ENCODE results near the gene EPB41L1. TPM values are rescaled to one million over a fixed set of nuclear protein-coding genes. Genes with fewer than 3 reads are reported as not detected.
A peak's percentile ranks its signal among the peaks of the same experiment; 100 is the strongest.

Gene EPB41L1
- total and polyA plus RNA-seq, 10 donors = 1.5 to 18.6 (median 12.0) TPM

DNA sequence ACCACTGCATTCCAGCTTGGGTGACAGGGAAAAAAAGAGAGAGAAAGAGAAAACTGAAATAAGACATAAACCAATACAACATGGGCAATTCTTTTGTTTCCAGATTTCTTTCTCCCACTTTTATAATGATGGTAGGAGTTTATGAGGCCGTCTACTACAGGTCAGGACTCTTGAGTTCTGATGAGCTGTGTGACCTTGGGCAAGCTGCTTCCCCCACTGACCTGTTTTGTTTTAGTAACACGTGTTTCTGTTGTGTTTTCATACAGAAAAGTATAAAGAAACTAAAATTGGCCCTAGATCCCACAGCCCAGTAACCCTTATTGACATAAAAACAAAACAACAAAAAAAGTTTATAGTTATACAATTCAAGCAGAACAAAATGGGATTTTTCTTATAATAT lies 58.8 kb downstream of the EPB41L1 start:
- peak; percentile 1 for DNase-seq
- intact Hi-C loops (cut with DNase I; ENCODE audit: low total_unique reads) = no loop called here

GRCh38 chr20:36214684-36215256 lies 60.2 kb downstream of the EPB41L1 start:
- DNase-seq = peak; percentile 47
- Histone ChIP-seq H3K27me3 (replicated peaks in 1 of 7) (no peaks in the 10 kb centered on the region), H3K9me3 (no peaks in the 10 kb centered on the region), H3K4me3 (no peak overlapping the region), H3K4me1 (no peaks in the 10 kb centered on the region), H3K36me3 (peaks cover 0 to 14% (median 0%) of the 10 kb centered on the region in 6 donors), H3K27ac (no peak overlapping the region)
- TF ChIP-seq POLR2A (IDR thresholded peaks at IDR 0.05) = no peak
- TF ChIP-seq, protein P1, sequence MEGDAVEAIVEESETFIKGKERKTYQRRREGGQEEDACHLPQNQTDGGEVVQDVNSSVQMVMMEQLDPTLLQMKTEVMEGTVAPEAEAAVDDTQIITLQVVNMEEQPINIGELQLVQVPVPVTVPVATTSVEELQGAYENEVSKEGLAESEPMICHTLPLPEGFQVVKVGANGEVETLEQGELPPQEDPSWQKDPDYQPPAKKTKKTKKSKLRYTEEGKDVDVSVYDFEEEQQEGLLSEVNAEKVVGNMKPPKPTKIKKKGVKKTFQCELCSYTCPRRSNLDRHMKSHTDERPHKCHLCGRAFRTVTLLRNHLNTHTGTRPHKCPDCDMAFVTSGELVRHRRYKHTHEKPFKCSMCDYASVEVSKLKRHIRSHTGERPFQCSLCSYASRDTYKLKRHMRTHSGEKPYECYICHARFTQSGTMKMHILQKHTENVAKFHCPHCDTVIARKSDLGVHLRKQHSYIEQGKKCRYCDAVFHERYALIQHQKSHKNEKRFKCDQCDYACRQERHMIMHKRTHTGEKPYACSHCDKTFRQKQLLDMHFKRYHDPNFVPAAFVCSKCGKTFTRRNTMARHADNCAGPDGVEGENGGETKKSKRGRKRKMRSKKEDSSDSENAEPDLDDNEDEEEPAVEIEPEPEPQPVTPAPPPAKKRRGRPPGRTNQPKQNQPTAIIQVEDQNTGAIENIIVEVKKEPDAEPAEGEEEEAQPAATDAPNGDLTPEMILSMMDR (IDR thresholded peaks at IDR 0.05 in 8 of 11, conservative IDR thresholded peaks at IDR 0.05 in 3 of 11) = peak in 9 of 11 experiments; percentile 6 to 60 (median 47)
- intact Hi-C loops (cut with DNase I; ENCODE audit: low total_unique reads) = loop anchor here (5.0 kb wide), 1 partner anchor 223 kb away; no protein-coding TSS in a partner anchor
- 56 to 69% (median 67%) methylated on average over 4 to 5 of the region's 5 CpGs for WGBS, 5 donors

More for the DNA sequence above, 58.8 kb downstream of the EPB41L1 start:
- peaks cover 0 to 9% (median 0%) of the 10 kb centered on the region in 6 donors for H3K36me3 ChIP-seq
- no peak overlapping the region for H3K4me3 ChIP-seq
- TF ChIP-seq, protein P1 (IDR thresholded peaks at IDR 0.05 in 8 of 11, conservative IDR thresholded peaks at IDR 0.05 in 3 of 11) = no peak
- no peak for TF ChIP-seq POLR2AphosphoS5 (IDR thresholded peaks at IDR 0.05)
- TF ChIP-seq POLR2A (IDR thresholded peaks at IDR 0.05) = no peak
- no peaks in the 10 kb centered on the region for H3K9me3 ChIP-seq
- no peaks in the 10 kb centered on the region for H3K27me3 ChIP-seq (replicated peaks in 1 of 7)
- no peak overlapping the region for H3K27ac ChIP-seq
- WGBS, 5 donors = 52 to 67% (median 57%) methylated on average over 2 of the region's 2 CpGs
- no peaks in the 10 kb centered on the region for H3K4me1 ChIP-seq

DNA sequence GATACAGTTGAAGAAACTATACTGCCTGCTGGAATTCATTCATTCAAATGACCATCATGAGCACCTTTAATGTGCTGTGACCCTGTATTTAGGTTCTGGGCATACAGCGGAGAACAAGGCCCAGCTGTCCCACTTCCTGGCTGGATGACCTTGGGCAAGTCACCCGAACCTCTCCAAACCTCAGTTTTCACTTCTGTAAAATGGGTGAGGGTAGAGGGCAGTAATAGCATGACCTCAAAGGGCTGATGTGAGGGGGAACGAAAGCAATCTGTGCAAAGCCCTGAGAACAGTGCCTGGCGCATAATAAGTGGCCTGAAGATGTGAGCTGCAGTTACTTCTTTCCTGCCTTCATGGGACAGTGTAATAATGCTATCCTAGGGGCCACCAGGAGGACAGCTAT lies 61.2 kb downstream of the EPB41L1 start:
- peak; percentile 10 for DNase-seq
- H3K4me3 ChIP-seq = no peak overlapping the region
- intact Hi-C loops (cut with DNase I; ENCODE audit: low total_unique reads) = loop anchor here (5.0 kb wide), 1 partner anchor 222 kb away; no protein-coding TSS in a partner anchor
- WGBS, 5 donors = 81 to 90% (median 87%) methylated on average over 4 of the region's 4 CpGs
- H3K27ac ChIP-seq = no peak overlapping the region
- no peaks in the 10 kb centered on the region for H3K27me3 ChIP-seq (replicated peaks in 1 of 7)
- H3K36me3 ChIP-seq = peaks cover 0 to 14% (median 0%) of the 10 kb centered on the region in 6 donors
- no peaks in the 10 kb centered on the region for H3K4me1 ChIP-seq
- TF ChIP-seq, protein P1 (IDR thresholded peaks at IDR 0.05 in 8 of 11, conservative IDR thresholded peaks at IDR 0.05 in 3 of 11) = no peak
- TF ChIP-seq POLR2A (IDR thresholded peaks at IDR 0.05) (no peak), POLR2AphosphoS5 (IDR thresholded peaks at IDR 0.05) (no peak)
- no peaks in the 10 kb centered on the region for H3K9me3 ChIP-seq

GRCh38 chr20:36216314-36217025 lies 61.9 kb downstream of the EPB41L1 start:
- DNase-seq = peak; percentile 51
- intact Hi-C loops (cut with DNase I; ENCODE audit: low total_unique reads) = loop anchor here (5.0 kb wide), 1 partner anchor 221 kb away; no protein-coding TSS in a partner anchor
- no peaks in the 10 kb centered on the region for H3K27me3 ChIP-seq (replicated peaks in 1 of 7)
- H3K27ac ChIP-seq = no peak overlapping the region
- peaks cover 0 to 14% (median 0%) of the 10 kb centered on the region in 6 donors for H3K36me3 ChIP-seq
- H3K9me3 ChIP-seq = no peaks in the 10 kb centered on the region
- no peaks in the 10 kb centered on the region for H3K4me1 ChIP-seq
- WGBS, 5 donors = 67 to 81% (median 80%) methylated on average over 7 of the region's 7 CpGs
- no peak for TF ChIP-seq POLR2A (IDR thresholded peaks at IDR 0.05)
- no peak for TF ChIP-seq POLR2AphosphoS5 (IDR thresholded peaks at IDR 0.05)
- TF ChIP-seq, protein P1 (IDR thresholded peaks at IDR 0.05 in 8 of 11, conservative IDR thresholded peaks at IDR 0.05 in 3 of 11) = no peak
- H3K4me3 ChIP-seq = no peak overlapping the region

Data from spleen (tissue), 11 donors.